SK-N-SH (cell line): Measurements from ENCODE around the gene CRABP1. TPM values are rescaled to one million over a fixed set of nuclear protein-coding genes. Genes with fewer than 3 reads are reported as not detected.

Experiments used
- CTCF ChIA-PET: fragments of 300-600, 350-600 bp; formaldehyde crosslinking; extraction: SDS; loops from one replicate; lab custom pipeline; 2021; lab: Yijun Ruan, JAX
- POLR2A ChIA-PET: fragments of 350-600 bp; sonication (Branson Sonifier 250); formaldehyde crosslinking; extraction: SDS; loops from one replicate; lab custom pipeline; 2020; ENCODE audit warnings: antibody characterized with exemption, inconsistent platforms; lab: Yijun Ruan, JAX
- DNase-seq: peaks from one replicate; pipeline ENCODE4 v3.0.0; 2012
- H2AFZ ChIP-seq: fragments of 200-600 bp; sonication (generic); 2 replicates; pipeline ENCODE4 v1.8.1; 2016; ENCODE audit warnings: antibody characterized with exemption, mild to moderate bottlenecking, low read depth
- H3F3A ChIP-seq: fragments of 200-600 bp; sonication (generic); replicated peaks from 2 replicates; pipeline ENCODE3; 2016; ENCODE audit warnings: antibody characterized with exemption, mild to moderate bottlenecking; ENCODE audit not compliant: insufficient read depth
- H3K27ac ChIP-seq, 2 experiments: fragments of 200-500 bp in 1 of 2; fragments of 200-600 bp in 1 of 2; sonication (Bioruptor generic) in 1 of 2; sonication (generic), shearing (Covaris generic) in 1 of 2; 2 replicates each; pipeline versions ENCODE4 v1.5.1 to v1.6.1; 2014 to 2016; ENCODE audit warnings: low read depth in 2 of 2, inconsistent platforms in 1 of 2, low read length in 1 of 2, mild to moderate bottlenecking in 1 of 2, mixed read lengths in 1 of 2
- H3K27me3 ChIP-seq: fragments of 200-600 bp; sonication (generic), shearing (Covaris generic); 2 replicates; pipeline ENCODE4 v1.6.1; 2016; ENCODE audit warnings: mixed run types; ENCODE audit not compliant: insufficient read depth
- H3K36me3 ChIP-seq, 2 experiments: fragments of 200-500 bp in 1 of 2; fragments of 200-600 bp in 1 of 2; sonication (Bioruptor generic) in 1 of 2; sonication (generic) in 1 of 2; replicated peaks in 1 of 2; 2 replicates each; pipeline versions ENCODE3 to v1.5.1; 2014 to 2016; ENCODE audit warnings: low read length in 1 of 2, mild to moderate bottlenecking in 1 of 2; ENCODE audit not compliant: insufficient read depth in 2 of 2, control insufficient read depth in 1 of 2
- H3K4me1 ChIP-seq, 2 experiments: fragments of 200-500 bp in 1 of 2; fragments of 200-600 bp in 1 of 2; sonication (Bioruptor generic) in 1 of 2; sonication (generic), shearing (Covaris generic) in 1 of 2; 2 replicates each; pipeline versions ENCODE4 v1.5.1 to v1.6.1; 2014 to 2016; ENCODE audit warnings: low read depth in 1 of 2, low read length in 1 of 2, mixed run types in 1 of 2; ENCODE audit not compliant: insufficient read depth in 2 of 2, control insufficient read depth in 1 of 2
- H3K4me2 ChIP-seq: fragments of 200-600 bp; sonication (generic), shearing (Covaris generic); 2 replicates; pipeline ENCODE4 v1.6.1; 2017; ENCODE audit warnings: mixed run types
- H3K4me3 ChIP-seq, 2 experiments: fragments of 200-500 bp in 1 of 2; fragments of 200-600 bp in 1 of 2; sonication (Bioruptor generic) in 1 of 2; sonication (generic), shearing (Covaris generic) in 1 of 2; 2 replicates each; pipeline versions ENCODE4 v1.5.1 to v1.8.1; 2014 to 2016; ENCODE audit warnings: low read depth in 2 of 2, inconsistent platforms in 1 of 2, low read length in 1 of 2, mild to moderate bottlenecking in 1 of 2, mixed read lengths in 1 of 2, moderate library complexity in 1 of 2
- H3K79me2 ChIP-seq: fragments of 200-600 bp; sonication (generic); 2 replicates; pipeline ENCODE4 v1.8.1; 2017; ENCODE audit warnings: mild to moderate bottlenecking; ENCODE audit not compliant: insufficient read depth
- H3K9ac ChIP-seq: fragments of 200-600 bp; sonication (generic); 2 replicates; pipeline ENCODE4 v1.6.1; 2017; ENCODE audit warnings: mixed run types
- H3K9me2 ChIP-seq: fragments of 200-600 bp; sonication (generic); 2 replicates; pipeline ENCODE4 v1.6.1; 2017; ENCODE audit warnings: mixed run types
- H3K9me3 ChIP-seq: fragments of 200-600 bp; sonication (generic); 2 replicates; pipeline ENCODE4 v1.6.1; 2017; ENCODE audit warnings: mixed run types, mild to moderate bottlenecking, moderate library complexity
- H4K20me1 ChIP-seq: fragments of 200-600 bp; sonication (generic); 2 replicates; pipeline ENCODE4 v1.6.1; 2017; ENCODE audit warnings: mild to moderate bottlenecking, mixed run types; ENCODE audit not compliant: insufficient read depth
- ELF1 ChIP-seq: IDR thresholded peaks from 2 replicates; pipeline ENCODE4 v1.4.0; 2012
- GATA2 ChIP-seq: sonication (generic); formaldehyde crosslinking; IDR thresholded peaks from 2 replicates; pipeline ENCODE4 v1.5.0; 2020; ENCODE audit warnings: mild to moderate bottlenecking, missing genetic modification reagents
- MEF2A ChIP-seq: IDR thresholded peaks from 2 replicates; pipeline ENCODE4 v1.4.0; 2012; ENCODE audit warnings: low read depth, borderline replicate concordance
- MXI1 ChIP-seq: IDR thresholded peaks from 2 replicates; pipeline ENCODE4 v1.6.1; 2012; ENCODE audit warnings: mild to moderate bottlenecking, low read depth, low read length, improper control_type of control experiment
- RAD21 ChIP-seq: IDR thresholded peaks from 2 replicates; pipeline ENCODE4 v1.6.1; 2012; ENCODE audit warnings: mild to moderate bottlenecking, low read length
- RCOR1 ChIP-seq: fragments of 150-350 bp; IDR thresholded peaks from 2 replicates; pipeline ENCODE4 v1.6.1; 2017; ENCODE audit warnings: antibody characterized with exemption, low read length
- RFX5 ChIP-seq: IDR thresholded peaks from 2 replicates; pipeline ENCODE4 v1.6.1; 2012; ENCODE audit warnings: mild to moderate bottlenecking, improper control_type of control experiment, low read length
- YY1 ChIP-seq: IDR thresholded peaks from 2 replicates; pipeline ENCODE4 v1.4.0; 2012; ENCODE audit warnings: low read depth, mild to moderate bottlenecking
- WGBS: methylation state at CpG from one replicate; pipeline ENCODE4 v1.1.6; 2017; ENCODE audit warnings: low lambda C conversion rate; 5-methylcytosine and 5-hydroxymethylcytosine counted together
- polyA plus RNA-seq, 3 experiments: library from polyadenylated mRNA; depleted of rRNA; stranded (reverse); fragments of >200 nt; gene quantifications; 2 replicates each; pipeline ENCODE4 v1.2.3, GENCODE V29; 2012
- TF ChIP-seq, protein P1 (sequence below): IDR thresholded peaks from 2 replicates; pipeline ENCODE4 v1.6.1; 2012; ENCODE audit warnings: mild to moderate bottlenecking, low read depth, low read length, moderate library complexity
- TF ChIP-seq, protein P2 (sequence below): IDR thresholded peaks from 2 replicates; pipeline ENCODE4 v1.4.0; 2012; ENCODE audit warnings: low read depth, borderline replicate concordance
- TF ChIP-seq, protein P3 (sequence below): IDR thresholded peaks from 2 replicates; pipeline ENCODE4 v1.4.0; 2012; ENCODE audit warnings: low read depth
- TF ChIP-seq, protein P4 (sequence below): IDR thresholded peaks from 2 replicates; pipeline ENCODE4 v1.4.0; 2012; ENCODE audit warnings: low read depth, borderline replicate concordance

CRABP1 gene
- polyA plus RNA-seq, 1 of the 3 experiments (the other 2 are of a cell fraction): 1.0 TPM

DNA sequence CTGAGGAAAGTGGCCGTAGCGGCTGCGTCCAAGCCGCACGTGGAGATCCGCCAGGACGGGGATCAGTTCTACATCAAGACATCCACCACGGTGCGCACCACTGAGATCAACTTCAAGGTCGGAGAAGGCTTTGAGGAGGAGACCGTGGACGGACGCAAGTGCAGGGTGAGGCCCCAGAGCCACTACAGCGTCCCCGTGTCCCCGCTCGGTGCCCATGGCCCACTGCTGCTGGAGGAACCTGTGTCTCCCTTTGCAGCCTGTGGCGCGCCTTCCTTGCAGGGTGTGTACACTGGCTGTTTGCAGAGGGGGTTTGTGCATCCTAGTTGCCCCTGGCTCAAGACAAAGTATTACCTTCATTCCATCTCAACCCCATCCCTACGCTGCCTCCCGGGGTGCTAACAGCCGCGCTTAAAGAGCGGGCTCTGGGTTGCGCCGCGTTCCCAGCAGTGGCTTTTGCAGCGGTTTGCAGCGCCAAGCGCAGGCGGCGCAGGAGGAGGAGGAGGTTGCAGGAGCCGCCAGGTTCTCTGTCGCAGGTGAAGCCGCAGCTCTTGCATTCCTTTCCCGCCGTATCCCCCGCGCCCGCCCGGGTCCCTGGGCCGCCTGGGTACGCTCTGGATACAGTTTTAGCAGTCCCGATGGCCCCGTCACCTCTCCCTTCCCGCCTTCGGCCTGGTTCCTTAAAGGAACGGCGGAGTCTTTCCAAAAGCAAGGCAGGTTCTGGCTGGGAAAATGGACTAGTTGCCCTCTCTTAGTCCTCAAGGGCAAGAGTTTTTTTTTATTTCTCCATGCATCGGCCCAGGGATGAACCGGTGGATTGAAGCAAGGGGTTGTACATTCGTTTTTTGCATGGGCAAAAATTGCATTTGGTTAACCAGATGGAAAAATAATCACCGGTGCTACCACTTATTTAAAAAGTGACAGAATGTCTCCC is 1.2 kb downstream of the CRABP1 start:
- Histone ChIP-seq H3K4me3 (no peak overlapping the region), H3K9me2 (no peaks in the 10 kb centered on the region), H3K4me1 (peaks cover 0 to 9% of the 10 kb centered on the region in 2 experiments; a peak in 1 of 4 replicates), H3K9ac (no peak overlapping the region), H3K4me2 (no peak overlapping the region), H2AFZ (no peak overlapping the region), H4K20me1 (no peaks in the 10 kb centered on the region), H3K27me3 (peaks cover 33% of the 10 kb centered on the region; the same call in 1 of the 2 replicates), H3F3A (no peaks in the 10 kb centered on the region), H3K9me3 (no peaks in the 10 kb centered on the region), H3K36me3 (no peaks in the 10 kb centered on the region), H3K27ac (no peak overlapping the region), H3K79me2 (no peaks in the 10 kb centered on the region)
- CTCF ChIA-PET: no interaction called here
- 86% methylated on average over 35 of the region's 53 CpGs for WGBS
- DNase-seq: no peak
- POLR2A ChIA-PET: no interaction called here
- TF ChIP-seq ELF1 (no peak), MXI1 (no peak), RCOR1 (no peak), RAD21 (no peak), RFX5 (no peak), YY1 (no peak), MEF2A (no peak), GATA2 (CRISPR knock-in tag) (no peak)
- TF ChIP-seq, protein P1, sequence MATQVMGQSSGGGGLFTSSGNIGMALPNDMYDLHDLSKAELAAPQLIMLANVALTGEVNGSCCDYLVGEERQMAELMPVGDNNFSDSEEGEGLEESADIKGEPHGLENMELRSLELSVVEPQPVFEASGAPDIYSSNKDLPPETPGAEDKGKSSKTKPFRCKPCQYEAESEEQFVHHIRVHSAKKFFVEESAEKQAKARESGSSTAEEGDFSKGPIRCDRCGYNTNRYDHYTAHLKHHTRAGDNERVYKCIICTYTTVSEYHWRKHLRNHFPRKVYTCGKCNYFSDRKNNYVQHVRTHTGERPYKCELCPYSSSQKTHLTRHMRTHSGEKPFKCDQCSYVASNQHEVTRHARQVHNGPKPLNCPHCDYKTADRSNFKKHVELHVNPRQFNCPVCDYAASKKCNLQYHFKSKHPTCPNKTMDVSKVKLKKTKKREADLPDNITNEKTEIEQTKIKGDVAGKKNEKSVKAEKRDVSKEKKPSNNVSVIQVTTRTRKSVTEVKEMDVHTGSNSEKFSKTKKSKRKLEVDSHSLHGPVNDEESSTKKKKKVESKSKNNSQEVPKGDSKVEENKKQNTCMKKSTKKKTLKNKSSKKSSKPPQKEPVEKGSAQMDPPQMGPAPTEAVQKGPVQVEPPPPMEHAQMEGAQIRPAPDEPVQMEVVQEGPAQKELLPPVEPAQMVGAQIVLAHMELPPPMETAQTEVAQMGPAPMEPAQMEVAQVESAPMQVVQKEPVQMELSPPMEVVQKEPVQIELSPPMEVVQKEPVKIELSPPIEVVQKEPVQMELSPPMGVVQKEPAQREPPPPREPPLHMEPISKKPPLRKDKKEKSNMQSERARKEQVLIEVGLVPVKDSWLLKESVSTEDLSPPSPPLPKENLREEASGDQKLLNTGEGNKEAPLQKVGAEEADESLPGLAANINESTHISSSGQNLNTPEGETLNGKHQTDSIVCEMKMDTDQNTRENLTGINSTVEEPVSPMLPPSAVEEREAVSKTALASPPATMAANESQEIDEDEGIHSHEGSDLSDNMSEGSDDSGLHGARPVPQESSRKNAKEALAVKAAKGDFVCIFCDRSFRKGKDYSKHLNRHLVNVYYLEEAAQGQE: no peak
- TF ChIP-seq, protein P2, sequence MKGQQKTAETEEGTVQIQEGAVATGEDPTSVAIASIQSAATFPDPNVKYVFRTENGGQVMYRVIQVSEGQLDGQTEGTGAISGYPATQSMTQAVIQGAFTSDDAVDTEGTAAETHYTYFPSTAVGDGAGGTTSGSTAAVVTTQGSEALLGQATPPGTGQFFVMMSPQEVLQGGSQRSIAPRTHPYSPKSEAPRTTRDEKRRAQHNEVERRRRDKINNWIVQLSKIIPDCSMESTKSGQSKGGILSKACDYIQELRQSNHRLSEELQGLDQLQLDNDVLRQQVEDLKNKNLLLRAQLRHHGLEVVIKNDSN: no peak
- TF ChIP-seq, protein P3, sequence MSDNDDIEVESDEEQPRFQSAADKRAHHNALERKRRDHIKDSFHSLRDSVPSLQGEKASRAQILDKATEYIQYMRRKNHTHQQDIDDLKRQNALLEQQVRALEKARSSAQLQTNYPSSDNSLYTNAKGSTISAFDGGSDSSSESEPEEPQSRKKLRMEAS: no peak
- TF ChIP-seq, protein P4, sequence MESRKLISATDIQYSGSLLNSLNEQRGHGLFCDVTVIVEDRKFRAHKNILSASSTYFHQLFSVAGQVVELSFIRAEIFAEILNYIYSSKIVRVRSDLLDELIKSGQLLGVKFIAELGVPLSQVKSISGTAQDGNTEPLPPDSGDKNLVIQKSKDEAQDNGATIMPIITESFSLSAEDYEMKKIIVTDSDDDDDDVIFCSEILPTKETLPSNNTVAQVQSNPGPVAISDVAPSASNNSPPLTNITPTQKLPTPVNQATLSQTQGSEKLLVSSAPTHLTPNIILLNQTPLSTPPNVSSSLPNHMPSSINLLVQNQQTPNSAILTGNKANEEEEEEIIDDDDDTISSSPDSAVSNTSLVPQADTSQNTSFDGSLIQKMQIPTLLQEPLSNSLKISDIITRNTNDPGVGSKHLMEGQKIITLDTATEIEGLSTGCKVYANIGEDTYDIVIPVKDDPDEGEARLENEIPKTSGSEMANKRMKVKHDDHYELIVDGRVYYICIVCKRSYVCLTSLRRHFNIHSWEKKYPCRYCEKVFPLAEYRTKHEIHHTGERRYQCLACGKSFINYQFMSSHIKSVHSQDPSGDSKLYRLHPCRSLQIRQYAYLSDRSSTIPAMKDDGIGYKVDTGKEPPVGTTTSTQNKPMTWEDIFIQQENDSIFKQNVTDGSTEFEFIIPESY: no peak
